Measurements from ENCODE around the gene KRT76.
A peak's percentile ranks its signal among the peaks of the same experiment; 100 is the strongest.
"Not testable (repeated sequence)": the region's sequence is repeated elsewhere in the genome, so short reads cannot be mapped to it uniquely, and the experiment has no call there.

KRT76 gene

GRCh38 chr12:52765702-52766101 lies 11.4 kb downstream of the KRT76 start:
- Mint-ChIP-seq H3K4me3 (no peak overlapping the region), H3K4me1 (no peaks in the 10 kb centered on the region), H3K36me3 (peaks cover 3% of the 10 kb centered on the region), H3K9me3 (no peaks in the 10 kb centered on the region), H3K27ac (no peak overlapping the region), H3K27me3 (no peaks in the 10 kb centered on the region)

GRCh38 chr12:52763991-52764390 lies 13.2 kb downstream of the KRT76 start:
- Mint-ChIP-seq H3K4me1 (no peaks in the 10 kb centered on the region), H3K27ac (no peak overlapping the region), H3K27me3 (no peaks in the 10 kb centered on the region), H3K9me3 (no peaks in the 10 kb centered on the region), H3K36me3 (peaks cover 7% of the 10 kb centered on the region), H3K4me3 (no peak overlapping the region)

GRCh38 chr12:52763036-52763659 lies 14.0 kb downstream of the KRT76 start:
- Mint-ChIP-seq H3K4me1 (no peaks in the 10 kb centered on the region), H3K27ac (no peak overlapping the region), H3K36me3 (peaks cover 7% of the 10 kb centered on the region), H3K4me3 (no peak overlapping the region), H3K9me3 (no peaks in the 10 kb centered on the region), H3K27me3 (no peaks in the 10 kb centered on the region)

DNA sequence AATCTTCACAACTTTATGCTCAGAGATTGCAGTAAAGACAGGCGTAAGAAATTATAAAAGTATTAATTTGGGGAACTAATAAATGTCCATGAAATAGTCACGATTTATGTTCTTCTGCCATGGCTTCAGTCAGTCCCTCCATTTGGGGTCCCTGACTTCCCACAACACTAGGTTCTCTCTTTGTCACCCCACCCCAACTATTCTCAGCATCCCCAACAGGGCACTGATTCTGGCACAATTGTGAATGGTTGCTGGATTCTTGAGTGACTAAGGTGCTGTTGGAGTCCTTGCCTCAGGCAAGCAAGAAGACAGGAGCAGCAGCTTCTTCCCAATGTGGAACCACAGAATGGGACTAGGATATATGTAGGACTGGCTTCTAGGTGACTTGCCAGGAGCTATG lies 15.3 kb downstream of the KRT76 start:
- Mint-ChIP-seq H3K36me3 (peaks cover 7% of the 10 kb centered on the region), H3K27ac (no peak overlapping the region), H3K27me3 (no peaks in the 10 kb centered on the region), H3K4me3 (no peak overlapping the region), H3K9me3 (no peaks in the 10 kb centered on the region), H3K4me1 (no peaks in the 10 kb centered on the region)

GRCh38 chr12:52761218-52761617 lies 15.9 kb downstream of the KRT76 start:
- H3K4me3 Mint-ChIP-seq, H3K27me3 Mint-ChIP-seq, H3K9me3 Mint-ChIP-seq: not testable (repeated sequence)

GRCh38 chr12:52760623-52761022 lies 16.5 kb downstream of the KRT76 start:
- Mint-ChIP-seq H3K9me3 (no peaks in the 10 kb centered on the region), H3K27me3 (no peaks in the 10 kb centered on the region), H3K36me3 (peaks cover 7% of the 10 kb centered on the region), H3K4me1 (no peaks in the 10 kb centered on the region), H3K4me3 (no peak overlapping the region), H3K27ac (no peak overlapping the region)

More at GRCh38 chr12:52761218-52761617, 15.9 kb downstream of the KRT76 start:
- not testable (repeated sequence) for H3K36me3 Mint-ChIP-seq, H3K27ac Mint-ChIP-seq, H3K4me1 Mint-ChIP-seq

GRCh38 chr12:52759695-52760094 lies 17.4 kb downstream of the KRT76 start:
- peaks cover 2% of the 10 kb centered on the region for H3K27me3 Mint-ChIP-seq
- H3K27ac Mint-ChIP-seq = no peak overlapping the region
- H3K36me3 Mint-ChIP-seq = peaks cover 7% of the 10 kb centered on the region
- no peaks in the 10 kb centered on the region for H3K9me3 Mint-ChIP-seq
- no peak overlapping the region for H3K4me3 Mint-ChIP-seq
- H3K4me1 Mint-ChIP-seq = no peaks in the 10 kb centered on the region

DNA sequence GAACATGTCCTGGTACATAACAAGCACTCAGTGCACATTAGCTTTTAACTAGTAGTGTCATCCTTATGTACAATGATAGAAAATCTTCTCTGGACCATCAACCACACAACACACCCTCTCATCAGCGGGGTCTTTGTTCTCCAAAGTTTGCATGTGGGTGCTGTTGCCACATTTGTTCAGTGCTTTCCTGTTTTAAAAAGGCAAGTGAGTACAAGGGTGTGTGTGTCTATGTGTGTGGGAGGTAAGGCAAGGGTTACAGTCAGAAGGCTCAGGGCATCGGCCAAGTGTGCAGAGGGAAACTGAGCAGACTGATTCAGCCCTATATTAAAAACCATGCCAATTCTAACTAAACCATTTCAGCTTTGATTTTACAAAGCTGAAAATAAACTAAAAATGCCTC lies 17.9 kb downstream of the KRT76 start:
- Mint-ChIP-seq H3K36me3 (peaks cover 7% of the 10 kb centered on the region), H3K27me3 (peaks cover 2% of the 10 kb centered on the region), H3K27ac (no peak overlapping the region), H3K9me3 (no peaks in the 10 kb centered on the region), H3K4me3 (no peak overlapping the region), H3K4me1 (no peaks in the 10 kb centered on the region)

- Mint-ChIP-seq H3K4me3 (no peak overlapping the region), H3K27me3 (peaks cover 2% of the 10 kb centered on the region), H3K36me3 (peaks cover 7% of the 10 kb centered on the region), H3K4me1 (no peaks in the 10 kb centered on the region), H3K9me3 (no peaks in the 10 kb centered on the region), H3K27ac (no peak overlapping the region)
Measured at GRCh38 chr12:52757449-52758176, 19.5 kb downstream of the KRT76 start.

GRCh38 chr12:52756281-52756960 lies 20.7 kb downstream of the KRT76 start:
- no peaks in the 10 kb centered on the region for H3K4me1 Mint-ChIP-seq

DNA sequence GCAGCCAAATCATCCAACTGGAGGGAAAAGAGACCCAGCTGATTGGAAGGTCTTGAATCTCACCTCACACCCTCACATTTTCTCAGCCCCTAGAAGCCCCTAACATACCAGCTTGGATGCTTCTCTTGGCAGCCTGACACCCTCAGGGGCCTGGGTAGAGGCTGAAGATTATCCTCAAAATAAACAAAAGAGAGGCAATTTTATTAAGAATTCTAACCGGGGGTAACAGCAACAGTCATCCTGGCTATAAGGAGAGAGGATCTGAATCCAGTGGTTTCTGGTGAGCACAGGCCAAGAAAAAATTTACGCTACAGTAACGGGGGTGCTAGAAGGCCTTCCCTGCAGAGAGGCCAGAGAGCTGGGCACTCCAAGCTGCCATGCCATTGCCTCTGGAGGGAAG lies 21.6 kb downstream of the KRT76 start:
- peaks cover 2% of the 10 kb centered on the region for H3K27me3 Mint-ChIP-seq
- H3K4me1 Mint-ChIP-seq = no peaks in the 10 kb centered on the region
- H3K9me3 Mint-ChIP-seq = no peaks in the 10 kb centered on the region
- no peak overlapping the region for H3K27ac Mint-ChIP-seq
- H3K36me3 Mint-ChIP-seq = peaks cover 3% of the 10 kb centered on the region
- H3K4me3 Mint-ChIP-seq = no peak overlapping the region

More at GRCh38 chr12:52756281-52756960, 20.7 kb downstream of the KRT76 start:
- no peaks in the 10 kb centered on the region for H3K9me3 Mint-ChIP-seq
- H3K27me3 Mint-ChIP-seq = peaks cover 2% of the 10 kb centered on the region
- no peak overlapping the region for H3K4me3 Mint-ChIP-seq
- H3K27ac Mint-ChIP-seq = no peak overlapping the region
- peaks cover 7% of the 10 kb centered on the region for H3K36me3 Mint-ChIP-seq

- no peak overlapping the region for H3K4me3 Mint-ChIP-seq
- peaks cover 2% of the 10 kb centered on the region for H3K27me3 Mint-ChIP-seq
- H3K36me3 Mint-ChIP-seq = no peaks in the 10 kb centered on the region
- H3K27ac Mint-ChIP-seq = no peak overlapping the region
- no peaks in the 10 kb centered on the region for H3K9me3 Mint-ChIP-seq
- peaks cover 2% of the 10 kb centered on the region for H3K4me1 Mint-ChIP-seq
Measured at GRCh38 chr12:52754135-52754534, 23.0 kb downstream of the KRT76 start.

- Mint-ChIP-seq H3K27ac (no peak overlapping the region), H3K4me3 (no peak overlapping the region), H3K27me3 (peaks cover 2% of the 10 kb centered on the region), H3K4me1 (peaks cover 10% of the 10 kb centered on the region), H3K9me3 (no peaks in the 10 kb centered on the region), H3K36me3 (no peaks in the 10 kb centered on the region)
Measured at GRCh38 chr12:52753283-52753682, 23.9 kb downstream of the KRT76 start.

DNA sequence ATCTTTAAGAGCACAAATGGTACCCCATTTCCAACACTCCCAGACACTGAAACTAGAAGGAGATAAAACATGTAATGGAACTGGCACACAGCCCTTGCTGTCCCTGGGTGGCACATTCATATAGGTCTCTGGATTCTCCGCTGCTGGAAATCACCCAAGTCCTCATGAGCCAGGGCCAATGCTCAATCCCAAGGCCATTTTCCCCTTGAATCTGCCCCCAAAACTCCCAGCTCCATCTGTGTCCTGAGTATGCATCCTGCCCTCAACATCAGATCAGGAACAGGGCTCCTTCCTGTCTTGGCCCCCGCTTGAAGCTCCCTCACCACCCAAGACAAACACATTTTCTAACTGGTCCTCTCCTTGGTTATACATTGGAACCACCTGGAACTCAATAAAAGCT lies 24.6 kb downstream of the KRT76 start:
- Mint-ChIP-seq H3K27ac (no peak overlapping the region), H3K27me3 (peaks cover 2% of the 10 kb centered on the region), H3K4me3 (no peak overlapping the region), H3K36me3 (no peaks in the 10 kb centered on the region), H3K9me3 (no peaks in the 10 kb centered on the region), H3K4me1 (peaks cover 15% of the 10 kb centered on the region)

DNA sequence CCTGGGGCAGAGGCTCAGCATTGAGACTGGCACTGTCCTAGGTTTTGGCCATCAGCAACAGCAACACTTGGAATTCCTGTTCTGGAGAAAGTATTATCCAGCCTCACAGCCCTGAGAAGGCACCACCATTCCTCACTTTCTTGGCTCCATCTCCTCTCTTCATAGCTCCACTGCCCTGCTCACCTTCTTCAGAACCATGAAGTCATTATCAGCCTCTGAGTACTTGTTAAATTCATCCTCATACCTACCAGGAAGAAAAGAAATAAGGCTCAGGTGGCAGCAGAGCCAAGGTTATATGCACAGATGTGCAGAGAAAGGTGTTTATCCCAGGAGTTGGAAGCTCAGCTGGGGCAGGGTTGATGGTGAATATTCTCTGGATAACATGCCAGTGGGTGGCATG lies 25.4 kb downstream of the KRT76 start:
- peaks cover 15% of the 10 kb centered on the region for H3K4me1 Mint-ChIP-seq
- no peak overlapping the region for H3K27ac Mint-ChIP-seq
- no peak overlapping the region for H3K4me3 Mint-ChIP-seq
- peaks cover 2% of the 10 kb centered on the region for H3K27me3 Mint-ChIP-seq
- H3K9me3 Mint-ChIP-seq = no peaks in the 10 kb centered on the region
- no peaks in the 10 kb centered on the region for H3K36me3 Mint-ChIP-seq

DNA sequence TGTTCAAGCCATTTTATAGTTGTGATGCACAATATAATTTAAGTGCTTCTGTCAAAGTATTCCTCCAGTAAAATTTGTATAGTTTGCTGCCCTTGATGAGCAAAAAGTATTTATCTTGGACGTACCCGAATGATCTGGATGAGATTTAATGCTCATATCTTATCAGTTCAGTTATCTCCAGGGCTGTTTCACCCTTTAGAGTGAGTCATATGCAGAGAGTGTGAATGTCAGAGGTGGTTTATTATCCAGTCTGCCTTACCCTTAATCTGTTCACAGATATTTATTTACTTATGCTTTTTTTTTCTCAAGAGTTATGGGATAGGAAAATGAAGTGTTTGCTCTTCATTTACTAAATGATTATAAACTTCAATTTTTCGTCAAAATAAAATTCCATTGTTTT lies 26.6 kb downstream of the KRT76 start:
- H3K4me1 Mint-ChIP-seq = peaks cover 15% of the 10 kb centered on the region
- not testable (repeated sequence) for H3K27me3 Mint-ChIP-seq, H3K9me3 Mint-ChIP-seq, H3K4me3 Mint-ChIP-seq, H3K36me3 Mint-ChIP-seq
- peak overlapping the region; percentile 59 for H3K27ac Mint-ChIP-seq
